GM19468 (cell line): ENCODE data around the gene MUC5AC.
"Not testable (repeated sequence)": the region's sequence is repeated elsewhere in the genome, so short reads cannot be mapped to it uniquely, and the experiment has no call there.

Experiments
- ATAC-seq: cut with Tn5 transposase; IDR thresholded peaks from one replicate; pipeline ENCODE4 v1.9.1; 2021; ENCODE audit warnings: mild to moderate bottlenecking, moderate library complexity, moderate number of reproducible peaks; ENCODE audit not compliant: unreplicated experiment; ENCODE audit errors: extremely low read depth

Gene MUC5AC

GRCh38 chr11:1244557-1244956, 86.8 kb downstream of the MUC5AC start:
- not testable (repeated sequence) for ATAC-seq

GRCh38 chr11:1245717-1246116, 88.0 kb downstream of the MUC5AC start:
- not testable (repeated sequence) for ATAC-seq

- not testable (repeated sequence) for ATAC-seq
These were observed 88.5 kb downstream of the MUC5AC start for GRCh38 chr11:1246301-1246700.

GRCh38 chr11:1247026-1247425, 89.3 kb downstream of the MUC5AC start:
- ATAC-seq, result not testable (repeated sequence)

- ATAC-seq, result not testable (repeated sequence)
These were observed 91.2 kb downstream of the MUC5AC start for GRCh38 chr11:1248951-1249350.

GRCh38 chr11:1250411-1250810, 92.7 kb downstream of the MUC5AC start:
- not testable (repeated sequence) for ATAC-seq
